ENCODE measurements around the gene LRP2. TPM values are rescaled to one million over a fixed set of nuclear protein-coding genes. Genes with fewer than 3 reads are reported as not detected.

Gene LRP2
- total and polyA plus RNA-seq, 2 of the 8 experiments (the other 6 are each of a cell fraction or from before 2014, with no cell fraction given) = 2.0 to 2.9 TPM

GRCh38 chr2:169222665-169223064, 139.7 kb downstream of the LRP2 start:
- H3K18ac ChIP-seq (ENCODE audit: extremely low read depth, low read length) = no peak overlapping the region
- H3K27me3 ChIP-seq (replicated peaks in 1 of 4; ENCODE audit: control insufficient read depth in 3 of 4, extremely low read depth in 1 of 4, insufficient read depth in 3 of 4, low read length in 3 of 4) = no peaks in the 10 kb centered on the region
- H3K79me1 ChIP-seq (ENCODE audit: low read depth, low read length) = no peaks in the 10 kb centered on the region
- no peak overlapping the region for H3K4ac ChIP-seq (replicated peaks; ENCODE audit: insufficient read length, low read depth, low read length)
- H3K23ac ChIP-seq (ENCODE audit: insufficient read length) = no peak overlapping the region
- DNase-seq (ENCODE audit: low read depth in 1 of 2, low spot score in 2 of 2) = no peak
- no peak overlapping the region for H2AFZ ChIP-seq (ENCODE audit: low read length)
- ChIA-PET POLR2A (ENCODE audit: partially characterized antibody) (no interaction called here), CTCF (ENCODE audit: partially characterized antibody) (interaction anchor here (0.6 to 5.0 kb wide), 8 partner anchors 13 to 718 kb away, joined by 3 to 66 read pairs (median 10); no protein-coding TSS in a partner anchor)
- H3K79me2 ChIP-seq (ENCODE audit: control insufficient read depth in 1 of 2, insufficient read depth in 2 of 2, low read length in 2 of 2) = no peaks in the 10 kb centered on the region
- H3K4me2 ChIP-seq (ENCODE audit: insufficient read depth in 1 of 2, low read depth in 2 of 2, low read length in 2 of 2) = no peak overlapping the region
- H2BK120ac ChIP-seq (replicated peaks; ENCODE audit: low read depth, low read length) = no peak overlapping the region
- H4K91ac ChIP-seq (replicated peaks; ENCODE audit: insufficient read length, low read length) = no peak overlapping the region
- H3K56ac ChIP-seq (replicated peaks; ENCODE audit: insufficient read length, low read depth, low read length) = no peak overlapping the region
- no peaks in the 10 kb centered on the region for H3K4me1 ChIP-seq (replicated peaks in 1 of 4; ENCODE audit: control insufficient read depth in 3 of 4, insufficient read depth in 4 of 4, low read length in 3 of 4)
- TF ChIP-seq SP1 (IDR thresholded peaks at IDR 0.05; ENCODE audit: low read depth, low read length) = no peak
- no peak for TF ChIP-seq CBX5 (IDR thresholded peaks at IDR 0.05; ENCODE audit: low read depth, low read length)
- no peak for TF ChIP-seq USF2 (IDR thresholded peaks at IDR 0.05; ENCODE audit: low read length)
- TF ChIP-seq BRCA1 (IDR thresholded peaks at IDR 0.05; ENCODE audit: low read depth, low read length) = no peak
- TF ChIP-seq SUZ12 (IDR thresholded peaks at IDR 0.05; ENCODE audit: low read length) = no peak
- no peak for TF ChIP-seq FOSL1 (IDR thresholded peaks at IDR 0.05; ENCODE audit: insufficient read depth, low read depth, low read length)
- TF ChIP-seq POLR2AphosphoS5 (IDR thresholded peaks at IDR 0.05; ENCODE audit: low read depth, low read length) = no peak
- H2AK5ac ChIP-seq (ENCODE audit: low read depth, low read length) = no peak overlapping the region
- no peak overlapping the region for H3K4me3 ChIP-seq (ENCODE audit: extremely low read depth in 1 of 4, insufficient read depth in 2 of 4, low read depth in 3 of 4, low read length in 4 of 4)
- H3K27ac ChIP-seq (ENCODE audit: low read depth, low read length) = no peak overlapping the region
- H3K36me3 ChIP-seq (ENCODE audit: control insufficient read depth in 2 of 4, insufficient read depth in 4 of 4, low read length in 3 of 4) = no peaks in the 10 kb centered on the region
- no peak overlapping the region for H2BK12ac ChIP-seq (ENCODE audit: low read depth, low read length)
- no peak overlapping the region for H4K8ac ChIP-seq (ENCODE audit: extremely low read depth, insufficient read depth, low read length)
- H3K23me2 ChIP-seq (ENCODE audit: low read depth, low read length) = no peaks in the 10 kb centered on the region
- H2BK20ac ChIP-seq (ENCODE audit: low read length) = no peak overlapping the region
- no peak overlapping the region for H3K9ac ChIP-seq (replicated peaks in 1 of 4; ENCODE audit: extremely low read depth in 1 of 4, low read depth in 3 of 4, low read length in 3 of 4)
- no peak overlapping the region for H2BK15ac ChIP-seq (ENCODE audit: low read length)
- no peak overlapping the region for H3K14ac ChIP-seq (ENCODE audit: insufficient read length)
- 72% methylated on average over 3 of the region's 3 CpGs; no CpG with 5 or more reads in 1 of the 2 experiments for WGBS, 2 experiments (ENCODE audit: extremely low coverage in 1 of 2, insufficient coverage in 1 of 2, insufficient read length in 1 of 2, insufficient replicate concordance in 2 of 2, low coverage in 1 of 2, low lambda C conversion rate in 2 of 2, missing lambda C conversion rate in 1 of 2)
- no peak overlapping the region for H2BK5ac ChIP-seq (ENCODE audit: low read depth, low read length)
- no peak overlapping the region for H4K5ac ChIP-seq (ENCODE audit: insufficient read length, low read depth, low read length)
- H3K9me3 ChIP-seq (ENCODE audit: insufficient read depth in 2 of 2, low read depth in 1 of 2, low read length in 1 of 2) = no peaks in the 10 kb centered on the region
- no peaks in the 10 kb centered on the region for H4K20me1 ChIP-seq (replicated peaks in 1 of 2; ENCODE audit: control insufficient read depth in 1 of 2, insufficient read depth in 2 of 2, low read length in 2 of 2)
- no peak for FAIRE-seq

Data from H1 (cell line).